Prostate gland (tissue), 2 donors: ENCODE measurements around the gene DHCR7. TPM values are rescaled to one million over a fixed set of nuclear protein-coding genes. Genes with fewer than 3 reads are reported as not detected.

Experiments
- DNase-seq: peaks from one replicate; pipeline ENCODE4 v3.0.0-alpha.2; 2019; ENCODE audit warnings: low spot score
- H3K27ac ChIP-seq, 2 donors: fragments of 200-600 bp; sonication (generic); 2 replicates each; pipeline ENCODE4 v1.5.1; 2017 to 2019
- H3K27me3 ChIP-seq: fragments of 200-600 bp; sonication (generic); replicated peaks from 2 replicates; pipeline ENCODE4 v1.5.1; 2019; ENCODE audit not compliant: insufficient read depth
- H3K36me3 ChIP-seq, 2 donors: fragments of 200-600 bp; sonication (generic); 1 replicate in 1 of 2; 2 replicates in 1 of 2; pipeline versions ENCODE4 v1.5.1 to v1.8.1; 2017 to 2019
- H3K4me1 ChIP-seq: fragments of 200-600 bp; sonication (generic); replicated peaks from 2 replicates; pipeline ENCODE4 v1.5.1; 2019
- H3K4me3 ChIP-seq, 2 donors: fragments of 200-600 bp; sonication (generic); 2 replicates each; pipeline ENCODE4 v1.5.1; 2017 to 2019
- H3K9me3 ChIP-seq: fragments of 200-600 bp; sonication (generic); 2 replicates; pipeline ENCODE4 v1.5.1; 2017
- CTCF ChIP-seq, 4 experiments: fragments of 200-600 bp in 2 of 4; fragments of 450-650 bp in 2 of 4; sonication (generic) in 2 of 4; IDR thresholded peaks; 1 replicate in 3 of 4; 2 replicates in 1 of 4; pipeline ENCODE4 v1.5.1; 2016 to 2019; ENCODE audit warnings: antibody characterized with exemption in 4 of 4, mild to moderate bottlenecking in 2 of 4, moderate library complexity in 2 of 4
- POLR2A ChIP-seq: fragments of 450-650 bp; IDR thresholded peaks from one replicate; pipeline ENCODE4 v1.6.1; 2016; ENCODE audit warnings: antibody characterized with exemption, mild to moderate bottlenecking
- POLR2AphosphoS5 ChIP-seq: sonication (generic); formaldehyde crosslinking; IDR thresholded peaks from one replicate; pipeline ENCODE4 v1.6.1; 2017; ENCODE audit warnings: antibody characterized with exemption
- WGBS: methylation state at CpG from one replicate; pipeline ENCODE4 v1.1.5; 2018; 5-methylcytosine and 5-hydroxymethylcytosine counted together
- intact Hi-C: fragments of 100-400 bp; cut with DNase I; formaldehyde crosslinking; loops from one replicate; pipeline ENCODE4 v1.14.2; 2022
- total RNA-seq, 2 donors: library from RNA; depleted of rRNA; stranded (reverse); fragments of >200 nt; gene quantifications; one replicate each; pipeline ENCODE4 v1.1.0, GENCODE V29; 2016

DHCR7 gene
- total RNA-seq, 2 donors from 2014 or later = 29.5 to 93.9 TPM

- Histone ChIP-seq H3K27ac (no peak overlapping the region), H3K4me1 (no peaks in the 10 kb centered on the region), H3K36me3 (no peaks in the 10 kb centered on the region), H3K4me3 (no peak overlapping the region), H3K9me3 (no peaks in the 10 kb centered on the region), H3K27me3 (no peaks in the 10 kb centered on the region)
- TF ChIP-seq POLR2AphosphoS5 = no peak
- intact Hi-C loops = no loop called here
- 83% methylated on average over 8 of the region's 8 CpGs for WGBS
- no peak for DNase-seq
Measured at GRCh38 chr11:71404209-71404608, 44.0 kb downstream of the DHCR7 start.

GRCh38 chr11:71402878-71403277, 45.3 kb downstream of the DHCR7 start:
- no peak for DNase-seq
- Histone ChIP-seq H3K27me3 (no peaks in the 10 kb centered on the region), H3K36me3 (no peaks in the 10 kb centered on the region), H3K9me3 (no peaks in the 10 kb centered on the region), H3K27ac (no peak overlapping the region), H3K4me1 (no peaks in the 10 kb centered on the region), H3K4me3 (no peak overlapping the region)
- 79% methylated on average over 15 of the region's 15 CpGs for WGBS
- TF ChIP-seq POLR2AphosphoS5 (no peak), CTCF (IDR thresholded peaks at IDR 0.05) (no peak), POLR2A (no peak)
- intact Hi-C loops = no loop called here

- 97% methylated on average over 7 of the region's 9 CpGs for WGBS
- no peak for DNase-seq
- TF ChIP-seq POLR2AphosphoS5 (no peak), POLR2A (no peak), CTCF (IDR thresholded peaks at IDR 0.05) (no peak)
- no peak overlapping the region for H3K4me3 ChIP-seq
- H3K27me3 ChIP-seq = no peaks in the 10 kb centered on the region
- H3K36me3 ChIP-seq = no peaks in the 10 kb centered on the region
- H3K9me3 ChIP-seq = no peaks in the 10 kb centered on the region
- H3K27ac ChIP-seq = no peak overlapping the region
- H3K4me1 ChIP-seq = no peaks in the 10 kb centered on the region
- intact Hi-C loops = no loop called here
Measured at GRCh38 chr11:71400216-71400615, 48.0 kb downstream of the DHCR7 start.

- TF ChIP-seq CTCF (IDR thresholded peaks at IDR 0.05) (no peak), POLR2AphosphoS5 (no peak), POLR2A (no peak)
- intact Hi-C loops = no loop called here
- H3K4me3 ChIP-seq = no peak overlapping the region
- no peak overlapping the region for H3K27ac ChIP-seq
- no peaks in the 10 kb centered on the region for H3K4me1 ChIP-seq
- WGBS = 92% methylated on average over 6 of the region's 7 CpGs
- H3K9me3 ChIP-seq = no peaks in the 10 kb centered on the region
- no peaks in the 10 kb centered on the region for H3K36me3 ChIP-seq
- H3K27me3 ChIP-seq = no peaks in the 10 kb centered on the region
- no peak for DNase-seq
Measured at GRCh38 chr11:71399341-71399740, 48.9 kb downstream of the DHCR7 start.

- WGBS = 95% methylated on average over 15 of the region's 17 CpGs
- Histone ChIP-seq H3K4me1 (no peaks in the 10 kb centered on the region), H3K4me3 (no peak overlapping the region), H3K27ac (no peak overlapping the region), H3K27me3 (no peaks in the 10 kb centered on the region), H3K36me3 (no peaks in the 10 kb centered on the region), H3K9me3 (no peaks in the 10 kb centered on the region)
- TF ChIP-seq POLR2A = no peak
- no peak for DNase-seq
- intact Hi-C loops = no loop called here
Measured at GRCh38 chr11:71397961-71398360, 50.2 kb downstream of the DHCR7 start.

GRCh38 chr11:71397331-71397860, 50.8 kb downstream of the DHCR7 start:
- 88% methylated on average over 10 of the region's 10 CpGs for WGBS
- Histone ChIP-seq H3K27me3 (no peaks in the 10 kb centered on the region), H3K9me3 (no peaks in the 10 kb centered on the region), H3K27ac (no peak overlapping the region), H3K4me1 (no peaks in the 10 kb centered on the region), H3K36me3 (no peaks in the 10 kb centered on the region), H3K4me3 (no peak overlapping the region)
- no peak for DNase-seq
- intact Hi-C loops = no loop called here
- TF ChIP-seq POLR2AphosphoS5 (no peak), POLR2A (no peak), CTCF (IDR thresholded peaks at IDR 0.05) (no peak)
